ENCODE measurements around the gene NDFIP2.

DNA sequence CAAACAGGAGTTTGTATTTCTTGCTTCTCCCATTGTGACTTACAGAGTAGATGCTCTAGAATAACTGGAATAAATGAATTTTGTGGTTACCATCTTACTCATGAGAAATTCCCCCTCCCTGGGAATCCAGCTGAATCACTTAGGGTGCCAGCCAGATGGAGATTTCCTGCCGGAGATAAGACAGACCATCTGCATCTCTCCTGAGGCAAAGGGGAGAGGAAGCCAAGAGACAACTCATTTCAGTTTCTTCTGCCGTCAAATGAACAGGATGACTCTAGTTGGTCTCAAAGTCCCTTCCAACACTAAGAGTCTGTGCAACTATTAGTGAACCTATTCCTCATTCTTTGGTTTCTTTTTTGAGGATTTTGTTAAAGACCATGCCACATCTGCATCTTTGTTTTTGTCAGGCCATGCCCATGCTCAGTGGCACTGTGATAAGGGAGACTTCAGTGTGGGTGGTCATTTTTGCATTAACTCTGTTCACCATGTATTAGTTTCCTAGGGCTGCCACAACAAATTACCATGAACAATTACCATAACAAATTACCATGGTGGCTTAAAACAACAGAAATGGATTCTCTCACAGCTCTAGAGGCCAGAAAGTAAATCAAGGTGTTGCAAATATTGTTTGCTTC is 112.8 kb downstream of the NDFIP2 start:
- TF ChIP-seq CTCF (IDR thresholded peaks at IDR 0.05) (no peak), POLR2A (IDR thresholded peaks at IDR 0.05; ENCODE audit: low read depth) (no peak)

Data from esophagus muscularis mucosa (tissue), 3 donors.